Posterior cingulate gyrus (tissue), 11 donors: Measurements from ENCODE around the gene AGER.

Experiments used
- DNase-seq, 10 donors: peaks; one replicate each; pipeline versions ENCODE4 v3.0.0 to v3.0.0-alpha.2; 2020 to 2021; ENCODE audit warnings: mixed read lengths in 3 of 10
- intact Hi-C: fragments of 100-400 bp; cut with DNase I; formaldehyde crosslinking; loops from one replicate; pipeline ENCODE4 v1.15.1; 2023

AGER gene

DNA sequence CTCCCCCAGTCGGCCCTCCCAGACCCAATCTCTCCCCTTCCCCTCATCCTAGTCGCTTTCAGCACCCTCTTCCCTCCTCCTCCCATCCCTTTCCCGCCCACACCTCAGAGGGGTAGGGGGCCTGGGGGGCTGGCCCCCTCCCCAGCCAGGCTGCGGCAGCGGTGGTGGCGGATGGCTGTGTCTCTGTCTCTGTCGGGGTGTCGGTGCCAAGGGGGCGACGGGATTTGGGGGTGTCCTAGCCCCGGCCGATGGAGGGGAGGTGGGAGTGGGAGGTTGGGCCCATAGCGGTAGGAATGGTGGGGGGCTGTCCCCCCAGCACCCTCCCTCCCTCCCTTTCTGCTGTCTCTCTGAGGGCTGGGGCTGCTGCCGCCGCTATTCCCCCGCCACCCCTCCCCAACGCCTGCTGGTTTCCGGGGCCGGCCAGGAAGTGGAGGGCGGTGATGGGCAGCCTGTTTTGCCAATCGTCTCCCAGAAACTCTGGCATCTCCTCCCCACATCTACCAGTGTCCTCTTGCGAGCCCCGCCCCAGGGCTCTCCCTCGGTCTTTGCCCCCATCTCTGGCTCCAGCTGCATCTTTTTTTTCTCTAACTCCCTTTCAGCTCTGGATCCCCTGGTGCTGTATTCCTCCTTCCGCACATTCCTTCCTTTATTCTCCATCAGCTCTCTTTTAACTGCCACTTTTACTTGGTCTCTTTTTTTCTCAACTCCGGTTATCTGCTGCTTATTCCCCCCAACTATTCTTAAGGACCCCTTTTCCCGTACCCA lies 8.2 kb downstream of the AGER start, which contains the start of gene AGPAT1:
TSS of gene AGPAT1 (minus strand) at position 374 of the 765 bp plus-strand sequence. CDS start 4,588 bp downstream, outside the sequence.
- DNase-seq = peak; percentile 97 to 100 (median 98)

GRCh38 chr6:32175322-32175710 lies 8.7 kb downstream of the AGER start:
- no peak for DNase-seq
- intact Hi-C loops = loop anchor here (5.0 kb wide), 1 partner anchor 43 kb away; the partner anchor contains the start of gene FKBPL

More for the DNA sequence above, 8.2 kb downstream of the AGER start, which contains the start of gene AGPAT1:
- intact Hi-C loops = loop anchor here (2.0 to 5.0 kb wide), 2 partner anchors 19 to 44 kb away; partner anchors contain the start of gene FKBPL

DNA sequence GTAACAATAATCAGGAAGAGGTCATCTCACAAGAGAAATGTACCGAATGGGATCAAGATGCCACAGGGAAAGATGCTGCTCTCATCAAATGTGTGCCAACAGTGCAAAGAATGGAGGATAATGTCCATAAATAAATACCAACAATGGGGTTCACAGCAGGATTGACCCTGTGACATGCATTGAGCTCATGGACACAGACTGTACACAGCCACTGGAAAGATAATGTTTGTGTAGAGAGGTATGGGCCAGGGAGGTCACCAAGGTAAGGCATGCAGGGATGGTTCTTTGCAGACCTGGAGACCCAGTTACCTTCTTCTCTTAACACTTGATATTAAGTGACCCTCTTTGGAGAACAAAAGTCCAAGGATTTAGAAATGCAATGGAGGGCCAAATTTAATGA lies 9.6 kb downstream of the AGER start:
- intact Hi-C loops = no loop called here

DNA sequence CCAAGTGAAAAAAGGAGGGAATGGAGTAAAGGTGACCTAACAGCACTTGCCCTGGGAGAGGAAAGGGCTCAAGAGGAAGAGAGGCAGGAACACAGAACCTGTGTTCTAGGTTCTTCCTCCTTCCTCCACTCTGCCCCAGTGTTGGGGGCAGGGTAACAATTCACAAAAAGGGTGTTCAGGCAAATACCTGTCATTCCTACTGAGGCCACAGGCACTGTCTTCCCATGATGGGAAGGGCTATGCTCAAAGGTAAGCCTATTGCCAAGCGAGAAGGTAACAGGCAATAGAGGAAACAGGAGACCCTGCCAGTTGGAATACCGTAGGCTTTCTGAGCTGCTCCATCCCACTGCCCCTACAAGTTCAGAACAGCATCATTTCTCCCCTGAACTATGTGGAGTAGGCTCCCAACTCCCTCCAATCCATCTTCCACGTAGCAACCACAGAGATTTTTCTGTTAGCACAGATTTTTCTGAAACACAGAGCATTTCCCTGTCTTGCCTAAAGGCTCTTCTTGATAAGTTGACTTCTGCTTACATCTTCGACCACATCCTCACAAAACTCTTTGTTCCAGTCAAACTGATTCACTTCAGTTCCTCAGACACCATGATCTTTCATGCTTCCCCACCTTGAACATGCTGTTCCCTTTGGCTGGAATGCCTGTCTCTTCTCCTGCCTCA lies 10.9 kb downstream of the AGER start:
- intact Hi-C loops = no loop called here
- DNase-seq = no peak

More for the DNA sequence above, 9.6 kb downstream of the AGER start:
- no peak for DNase-seq

DNA sequence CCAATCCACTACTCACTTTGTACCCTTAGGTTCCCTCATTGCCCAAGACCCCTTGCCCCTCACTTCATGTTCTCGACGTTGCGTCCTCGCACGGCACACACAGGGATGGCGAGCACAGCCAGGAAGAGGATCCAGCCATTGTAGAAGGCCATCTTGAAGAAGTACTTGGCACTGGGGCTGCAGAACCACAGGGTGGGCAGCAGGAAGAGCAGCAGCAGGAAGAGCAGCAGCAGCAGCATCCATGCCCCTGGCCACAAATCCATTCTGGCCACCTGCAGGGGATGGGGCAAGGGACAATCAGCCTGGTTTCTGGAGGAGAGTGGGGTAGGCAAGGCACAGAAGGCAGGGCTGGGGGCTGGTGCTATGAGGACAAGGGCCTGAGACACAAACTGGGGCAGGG lies 12.8 kb downstream of the AGER start:
- DNase-seq = peak in 3 of 10 donors; percentile 17 to 52 (median 44)
- intact Hi-C loops = no loop called here

DNA sequence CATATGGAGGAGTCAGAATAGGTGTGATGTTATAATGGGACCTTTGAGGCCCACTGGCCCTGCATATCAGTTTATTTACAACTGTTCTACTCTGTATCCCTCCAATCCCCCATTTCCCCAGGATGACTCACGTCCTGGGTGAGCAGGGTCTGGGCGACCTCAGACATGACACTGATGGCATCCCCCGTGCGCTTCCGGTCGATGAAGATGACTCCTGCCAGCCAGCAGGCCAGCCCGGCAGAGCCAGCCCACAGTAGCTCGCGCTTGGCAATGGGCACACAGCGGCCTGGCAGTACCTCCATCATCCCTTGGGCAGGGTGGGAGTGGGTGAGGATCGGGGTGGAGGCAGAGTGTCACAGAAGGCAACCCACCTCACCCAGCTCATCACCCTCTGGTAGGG lies 13.8 kb downstream of the AGER start:
- DNase-seq = peak in 2 of 10 donors; percentile 48 to 82
- intact Hi-C loops = no loop called here

GRCh38 chr6:32168807-32169591 lies 15.1 kb downstream of the AGER start:
- DNase-seq = peak in 3 of 10 donors; percentile 25 to 66 (median 57)
- intact Hi-C loops = no loop called here

DNA sequence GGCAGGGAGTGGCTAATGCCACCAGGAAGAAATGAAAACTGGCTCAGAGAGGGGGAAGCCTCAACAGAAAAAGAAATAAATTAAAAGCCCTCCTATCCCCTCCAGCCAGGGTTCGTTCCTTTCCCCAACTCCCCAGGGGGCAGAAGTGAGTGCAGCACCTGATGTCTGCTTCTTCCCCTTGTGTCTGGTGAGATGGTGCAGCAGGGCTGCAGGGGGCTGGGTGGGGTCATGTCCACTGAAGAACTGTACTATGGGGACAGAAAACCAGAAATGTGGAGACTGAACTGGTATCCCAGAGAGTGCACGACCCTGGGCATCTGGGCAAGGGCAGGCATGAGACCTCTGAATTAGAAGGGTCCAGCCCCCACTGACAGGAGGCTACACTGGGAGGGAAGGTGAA lies 15.7 kb downstream of the AGER start:
- DNase-seq = peak in 3 of 10 donors; percentile 31 to 57 (median 34)
- intact Hi-C loops = no loop called here

DNA sequence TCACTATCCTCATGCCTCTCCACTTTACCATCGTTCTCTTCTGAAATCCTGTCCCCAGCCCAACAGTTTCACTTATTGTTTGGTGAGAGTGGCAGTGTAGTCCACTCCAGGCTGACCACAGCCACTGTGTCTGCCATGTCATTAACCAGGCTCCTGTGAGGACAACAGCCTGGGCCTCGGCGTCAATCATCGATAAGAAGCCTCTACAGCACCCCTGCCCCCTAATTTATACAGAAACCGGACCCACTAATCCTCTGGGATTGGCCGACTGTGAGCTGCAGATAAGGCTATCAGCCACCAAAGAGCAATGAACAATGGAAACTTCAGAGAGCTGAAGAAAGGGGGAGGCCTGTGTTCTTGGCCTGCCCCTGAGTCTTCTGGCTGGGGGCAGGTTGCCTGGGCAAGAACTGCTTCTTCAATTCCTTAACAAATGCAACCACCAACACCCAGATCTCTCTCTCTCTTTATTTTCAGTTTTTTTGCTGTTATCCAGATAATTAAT lies 16.2 kb downstream of the AGER start:
- intact Hi-C loops = no loop called here

DNA sequence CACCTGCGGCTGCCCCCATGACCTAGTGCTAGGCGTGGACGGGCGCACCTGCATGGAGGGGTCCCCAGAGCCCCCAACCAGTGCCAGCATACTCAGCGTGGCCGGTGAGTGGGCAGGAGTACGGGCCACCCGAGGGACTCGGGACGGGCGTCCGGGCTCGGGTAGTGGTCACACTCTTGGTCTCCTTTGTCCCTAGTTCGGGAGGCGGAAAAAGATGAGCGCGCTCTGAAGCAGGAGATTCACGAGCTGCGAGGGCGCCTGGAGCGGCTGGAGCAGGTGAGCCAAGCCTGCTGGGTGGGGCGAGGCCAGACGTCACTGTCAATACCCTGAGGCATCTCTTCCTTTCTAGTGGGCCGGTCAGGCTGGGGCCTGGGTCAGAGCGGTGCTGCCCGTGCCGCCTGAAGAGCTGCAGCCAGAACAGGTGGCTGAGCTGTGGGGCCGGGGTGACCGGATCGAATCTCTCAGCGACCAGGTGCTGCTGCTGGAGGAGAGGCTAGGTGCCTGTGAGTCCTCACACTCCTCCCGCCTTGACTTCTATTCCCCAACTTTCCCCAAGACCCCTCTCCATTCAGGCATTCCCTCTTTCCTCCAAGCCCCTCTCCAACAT lies 16.8 kb downstream of the AGER start:
- DNase-seq = peak in 2 of 10 donors; percentile 53 to 85

More for the DNA sequence above, 16.2 kb downstream of the AGER start:
- DNase-seq = no peak

GRCh38 chr6:32166411-32167061 lies 17.5 kb downstream of the AGER start:
- peak in 3 of 10 donors; percentile 68 to 84 (median 80) for DNase-seq
- intact Hi-C loops = no loop called here

More for the DNA sequence above, 16.8 kb downstream of the AGER start:
- intact Hi-C loops = no loop called here

DNA sequence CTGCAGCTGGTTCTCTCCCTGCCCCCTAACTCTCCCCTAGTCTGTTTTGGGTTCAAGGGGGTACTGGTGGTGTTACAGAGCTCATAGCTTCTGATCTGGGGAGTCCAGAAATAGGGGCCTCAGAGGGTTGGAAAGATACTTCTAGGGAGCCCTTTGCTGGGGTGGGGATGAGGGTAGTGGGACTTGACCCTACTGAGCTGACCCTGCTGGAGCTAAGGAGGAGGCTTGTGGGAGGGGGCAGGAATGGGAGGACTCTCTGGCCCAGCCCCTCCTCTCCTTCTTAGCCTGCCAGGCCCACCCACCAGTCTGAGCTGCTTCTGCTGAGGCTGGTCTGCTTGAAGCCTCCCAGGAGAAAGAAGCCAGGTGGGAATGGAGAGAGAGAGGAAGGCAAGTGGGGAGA lies 19.8 kb downstream of the AGER start, which contains the start of gene EGFL8:
TSS of gene EGFL8 (plus strand) at position 301 of the 400 bp plus-strand sequence. CDS start 1,571 bp downstream, outside the sequence.
- peak in 2 of 10 donors; percentile 30 to 40 for DNase-seq
- intact Hi-C loops = no loop called here

DNA sequence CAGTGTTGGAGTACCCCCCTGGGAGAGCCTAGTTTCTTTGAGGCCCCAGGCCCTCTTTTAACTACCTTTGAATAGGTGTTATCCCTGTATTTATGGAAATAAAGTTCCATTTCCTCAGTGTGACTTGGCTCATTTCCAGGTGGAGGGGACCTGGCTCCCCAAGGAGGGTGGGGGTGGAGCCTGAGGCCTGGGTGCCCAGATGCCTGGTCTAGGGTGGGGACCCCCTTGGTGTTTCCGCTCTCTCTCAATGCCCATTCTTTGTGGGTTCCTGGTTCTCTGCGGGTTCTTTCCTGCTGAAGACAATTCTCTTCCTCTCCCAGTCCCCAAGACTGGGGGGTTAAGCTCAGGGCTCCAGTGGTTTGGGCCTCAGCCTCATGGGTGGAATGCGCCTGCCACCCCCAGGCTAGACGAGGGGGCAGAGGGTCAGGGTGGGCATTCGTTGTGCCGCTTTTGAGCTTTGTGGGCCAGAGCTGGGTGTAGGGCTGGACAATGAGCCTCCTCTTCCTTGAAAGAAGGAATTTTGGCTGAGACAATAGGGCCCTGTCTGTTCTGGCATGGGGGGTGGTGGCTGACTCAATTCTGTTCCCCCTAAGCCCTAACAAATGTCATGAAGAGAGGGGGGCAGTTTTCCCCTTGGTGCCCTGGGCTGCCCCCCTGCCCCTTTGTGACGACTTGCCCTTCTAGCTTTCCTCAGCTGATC lies 20.3 kb downstream of the AGER start:
- peak in 2 of 10 donors; percentile 48 to 87 for DNase-seq
- intact Hi-C loops = no loop called here

- intact Hi-C loops = no loop called here
These were observed 26.0 kb downstream of the AGER start for GRCh38 chr6:32158052-32158451.

DNA sequence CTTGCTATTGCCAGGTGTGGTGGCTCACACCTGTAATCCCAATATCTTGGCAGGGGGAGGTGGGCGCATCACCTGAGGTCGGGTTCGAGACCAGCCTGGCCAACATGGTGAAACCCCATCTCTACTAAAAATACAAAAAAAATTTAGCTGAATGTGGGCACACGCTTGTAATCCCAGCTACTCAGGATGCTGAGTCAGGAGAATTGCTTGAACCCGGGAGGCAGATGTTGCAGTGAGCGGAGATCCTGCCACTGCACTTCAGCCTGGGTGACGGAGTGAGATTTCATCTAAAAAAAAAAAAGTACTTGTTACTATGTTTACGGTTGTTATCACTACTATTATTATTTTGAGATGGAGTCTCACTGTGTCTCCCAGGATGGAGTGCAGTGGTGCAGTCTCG lies 27.2 kb downstream of the AGER start:
- no peak for DNase-seq
- intact Hi-C loops = no loop called here

More at GRCh38 chr6:32158052-32158451, 26.0 kb downstream of the AGER start:
- no peak for DNase-seq

GRCh38 chr6:32154514-32155161 lies 29.4 kb downstream of the AGER start:
- peak in 7 of 10 donors; percentile 40 to 93 (median 65) for DNase-seq
- intact Hi-C loops = loop anchor here (1.0 to 5.0 kb wide), 2 partner anchors 24 to 37 kb away; partner anchors contain the start of gene FKBPL

DNA sequence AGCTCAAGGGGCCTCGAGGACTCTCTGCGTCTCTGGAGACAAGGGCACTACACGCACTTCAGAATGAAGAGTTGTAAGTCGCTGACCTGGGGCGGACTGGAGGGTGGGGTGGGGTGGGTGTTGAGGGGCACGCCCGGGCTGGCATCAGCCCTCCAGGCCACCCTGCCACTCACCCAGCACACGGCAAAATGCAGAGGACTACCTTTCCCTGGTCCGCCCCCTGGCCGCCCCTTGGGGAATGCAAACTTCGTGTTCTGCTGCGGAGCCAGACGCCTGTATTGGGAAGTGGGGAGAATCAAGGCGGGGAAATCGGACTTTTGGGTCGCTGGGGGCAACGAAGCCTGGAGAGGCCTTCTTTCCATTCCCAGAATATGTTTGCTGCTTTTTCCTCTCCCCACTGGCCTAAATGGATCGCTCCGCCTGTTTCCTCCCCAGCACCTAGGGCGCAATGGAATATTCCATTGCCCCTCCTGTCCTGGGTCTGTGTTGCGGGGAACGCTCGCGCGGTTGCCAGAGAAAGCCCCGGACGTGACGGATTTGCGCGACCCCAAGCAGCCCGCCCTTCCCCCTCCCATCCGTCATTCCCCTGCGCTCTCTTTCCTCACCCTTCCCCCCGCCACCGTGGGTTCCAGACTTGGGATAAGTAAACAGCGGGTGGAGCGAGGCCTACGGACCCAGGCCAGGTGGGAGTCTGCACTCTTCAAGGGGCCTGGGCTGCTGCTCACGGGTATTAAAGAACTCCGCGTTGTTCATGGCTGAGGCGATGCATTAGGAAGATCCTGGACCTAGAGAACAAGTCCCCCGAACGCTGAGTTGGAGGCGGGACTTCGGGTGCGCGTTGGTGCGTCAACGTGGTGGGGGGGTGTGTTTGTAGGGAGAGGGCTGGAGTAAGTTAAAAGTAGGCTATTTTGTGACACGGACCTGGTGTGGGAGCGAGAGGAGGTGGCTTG lies 30.2 kb downstream of the AGER start, which contains the start of gene PPT2:
TSS of gene PPT2 (plus strand) at position 578 of the 950 bp plus-strand sequence. CDS start 454 bp downstream, outside the sequence.
- intact Hi-C loops = loop anchor here (1.0 to 5.0 kb wide), 3 partner anchors 24 to 41 kb away; partner anchors contain the start of gene FKBPL
- peak; percentile 81 to 98 (median 90) for DNase-seq
